ENCODE data around the gene SPDEF. TPM values are rescaled to one million over a fixed set of nuclear protein-coding genes. Genes with fewer than 3 reads are reported as not detected.

The SPDEF gene
- total RNA-seq, 1 donor: not detected

GRCh38 chr6:34511214-34511914 is 44.8 kb downstream of the SPDEF start:
- no peak overlapping the region for H3K4me2 ChIP-seq (ENCODE audit: insufficient read depth, low read length)
- H3K9me3 ChIP-seq (ENCODE audit: low read depth, low read length): no peaks in the 10 kb centered on the region
- DNase-seq (ENCODE audit: insufficient read length, low spot score, missing footprints): peak; percentile 55
- H3K27me3 ChIP-seq (ENCODE audit: insufficient read depth, low read length): peaks cover 23% of the 10 kb centered on the region
- no peak overlapping the region for H2AFZ ChIP-seq (ENCODE audit: low read length)
- no peaks in the 10 kb centered on the region for H3K36me3 ChIP-seq (ENCODE audit: insufficient read depth, low read length)
- H3K4me1 ChIP-seq (ENCODE audit: insufficient read depth, low read length): no peaks in the 10 kb centered on the region
- H3K79me2 ChIP-seq (ENCODE audit: insufficient read depth, low read length): no peaks in the 10 kb centered on the region
- no peak overlapping the region for H3K4me3 ChIP-seq (ENCODE audit: insufficient read depth, low read length)
- no peaks in the 10 kb centered on the region for H4K20me1 ChIP-seq (ENCODE audit: insufficient read depth, low read length)
- H3K27ac ChIP-seq (ENCODE audit: low read depth, low read length): no peak overlapping the region
- TF ChIP-seq CTCF (IDR thresholded peaks at IDR 0.05; ENCODE audit: extremely low read depth, low read depth, low read length): no peak

- Histone ChIP-seq H3K79me2 (ENCODE audit: insufficient read depth, low read length) (no peaks in the 10 kb centered on the region), H3K4me1 (ENCODE audit: insufficient read depth, low read length) (no peaks in the 10 kb centered on the region), H2AFZ (ENCODE audit: low read length) (no peak overlapping the region), H3K27ac (ENCODE audit: low read depth, low read length) (no peak overlapping the region), H3K27me3 (ENCODE audit: insufficient read depth, low read length) (peaks cover 14% of the 10 kb centered on the region), H3K4me2 (ENCODE audit: insufficient read depth, low read length) (no peak overlapping the region), H3K36me3 (ENCODE audit: insufficient read depth, low read length) (no peaks in the 10 kb centered on the region), H3K4me3 (ENCODE audit: insufficient read depth, low read length) (no peak overlapping the region), H4K20me1 (ENCODE audit: insufficient read depth, low read length) (no peaks in the 10 kb centered on the region), H3K9me3 (ENCODE audit: low read depth, low read length) (no peaks in the 10 kb centered on the region)
- no peak for DNase-seq (ENCODE audit: insufficient read length, low spot score, missing footprints)
- no peak for TF ChIP-seq CTCF (IDR thresholded peaks at IDR 0.05; ENCODE audit: extremely low read depth, low read depth, low read length)
These were observed 45.8 kb downstream of the SPDEF start for GRCh38 chr6:34510299-34510698.

- Histone ChIP-seq H3K79me2 (ENCODE audit: insufficient read depth, low read length) (no peaks in the 10 kb centered on the region), H3K4me2 (ENCODE audit: insufficient read depth, low read length) (no peak overlapping the region), H4K20me1 (ENCODE audit: insufficient read depth, low read length) (no peaks in the 10 kb centered on the region), H3K4me3 (ENCODE audit: insufficient read depth, low read length) (no peak overlapping the region), H3K4me1 (ENCODE audit: insufficient read depth, low read length) (no peaks in the 10 kb centered on the region), H3K36me3 (ENCODE audit: insufficient read depth, low read length) (no peaks in the 10 kb centered on the region), H3K27ac (ENCODE audit: low read depth, low read length) (no peak overlapping the region), H3K27me3 (ENCODE audit: insufficient read depth, low read length) (peaks cover 9% of the 10 kb centered on the region), H2AFZ (ENCODE audit: low read length) (no peak overlapping the region), H3K9me3 (ENCODE audit: low read depth, low read length) (no peaks in the 10 kb centered on the region)
- DNase-seq (ENCODE audit: insufficient read length, low spot score, missing footprints): no peak
- no peak for TF ChIP-seq CTCF (IDR thresholded peaks at IDR 0.05; ENCODE audit: extremely low read depth, low read depth, low read length)
These were observed 46.3 kb downstream of the SPDEF start for GRCh38 chr6:34509782-34510181.

- Histone ChIP-seq H3K36me3 (ENCODE audit: insufficient read depth, low read length) (no peaks in the 10 kb centered on the region), H3K9me3 (ENCODE audit: low read depth, low read length) (no peaks in the 10 kb centered on the region), H3K4me3 (ENCODE audit: insufficient read depth, low read length) (no peak overlapping the region), H4K20me1 (ENCODE audit: insufficient read depth, low read length) (no peaks in the 10 kb centered on the region), H3K79me2 (ENCODE audit: insufficient read depth, low read length) (no peaks in the 10 kb centered on the region), H3K27ac (ENCODE audit: low read depth, low read length) (no peak overlapping the region), H3K4me2 (ENCODE audit: insufficient read depth, low read length) (no peak overlapping the region), H3K4me1 (ENCODE audit: insufficient read depth, low read length) (no peaks in the 10 kb centered on the region), H3K27me3 (ENCODE audit: insufficient read depth, low read length) (no peaks in the 10 kb centered on the region), H2AFZ (ENCODE audit: low read length) (no peak overlapping the region)
- no peak for DNase-seq (ENCODE audit: insufficient read length, low spot score, missing footprints)
- peak; percentile 26 for TF ChIP-seq CTCF (IDR thresholded peaks at IDR 0.05; ENCODE audit: extremely low read depth, low read depth, low read length)
These were observed 47.7 kb downstream of the SPDEF start for GRCh38 chr6:34508425-34508824.

Measured in osteoblast (primary cell).